ENCODE data around the gene CDK16.

The CDK16 gene

DNA sequence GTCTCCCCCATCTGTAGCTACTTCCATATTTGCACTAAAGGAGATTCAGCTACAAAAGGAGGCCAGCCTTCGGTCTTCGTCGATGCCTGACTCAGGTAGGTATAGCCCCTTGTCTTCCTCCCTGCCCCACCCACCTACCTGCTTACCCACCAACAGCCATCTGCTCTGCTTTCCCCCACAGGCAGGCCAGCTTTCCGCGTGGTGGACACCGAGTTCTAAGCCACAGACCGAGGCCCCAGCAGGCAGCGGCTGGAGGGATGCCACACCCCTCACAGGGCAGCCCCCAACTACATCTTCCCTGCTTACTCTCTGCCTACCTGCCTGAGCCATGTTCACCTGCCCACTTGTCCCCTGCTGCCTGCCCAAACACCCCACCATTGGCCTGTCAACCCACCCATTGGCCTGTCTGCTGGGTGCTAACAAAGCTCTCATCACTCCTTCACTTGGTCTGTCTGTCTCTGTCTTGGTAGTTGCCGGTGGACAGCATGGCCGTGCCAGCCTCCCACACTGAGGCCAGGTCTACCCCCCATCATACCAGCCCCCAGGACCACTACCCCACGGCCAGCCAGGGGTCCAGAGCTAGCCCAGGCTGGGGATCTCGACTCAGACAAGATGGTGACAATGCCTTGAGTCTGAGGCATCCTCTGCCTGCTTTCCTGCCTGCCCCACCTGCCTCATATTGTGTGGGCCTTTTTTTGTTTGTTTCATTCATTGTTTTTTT lies 10.2 kb downstream of the CDK16 start:
- DNase-seq, result no peak

DNA sequence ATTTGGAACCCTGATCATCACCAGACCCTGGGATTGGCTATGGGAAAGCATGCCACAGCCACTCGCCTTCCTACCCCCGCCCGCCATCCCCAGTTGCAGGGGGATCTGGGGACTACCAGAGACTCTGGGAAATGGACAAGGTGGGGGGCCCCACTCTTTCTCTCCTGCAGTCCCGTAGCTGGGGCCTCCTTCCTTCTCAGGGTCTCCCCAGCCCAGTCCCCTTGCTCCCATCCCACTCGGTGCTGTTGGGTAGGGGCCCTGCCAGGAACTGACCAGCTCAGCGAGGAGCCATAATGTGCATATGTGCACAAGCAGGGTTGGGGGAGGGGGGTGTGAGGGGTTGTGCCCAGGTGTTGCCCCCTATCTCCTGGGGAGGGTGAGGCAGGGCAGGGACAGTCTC lies 10.9 kb downstream of the CDK16 start:
- DNase-seq, result no peak

DNA sequence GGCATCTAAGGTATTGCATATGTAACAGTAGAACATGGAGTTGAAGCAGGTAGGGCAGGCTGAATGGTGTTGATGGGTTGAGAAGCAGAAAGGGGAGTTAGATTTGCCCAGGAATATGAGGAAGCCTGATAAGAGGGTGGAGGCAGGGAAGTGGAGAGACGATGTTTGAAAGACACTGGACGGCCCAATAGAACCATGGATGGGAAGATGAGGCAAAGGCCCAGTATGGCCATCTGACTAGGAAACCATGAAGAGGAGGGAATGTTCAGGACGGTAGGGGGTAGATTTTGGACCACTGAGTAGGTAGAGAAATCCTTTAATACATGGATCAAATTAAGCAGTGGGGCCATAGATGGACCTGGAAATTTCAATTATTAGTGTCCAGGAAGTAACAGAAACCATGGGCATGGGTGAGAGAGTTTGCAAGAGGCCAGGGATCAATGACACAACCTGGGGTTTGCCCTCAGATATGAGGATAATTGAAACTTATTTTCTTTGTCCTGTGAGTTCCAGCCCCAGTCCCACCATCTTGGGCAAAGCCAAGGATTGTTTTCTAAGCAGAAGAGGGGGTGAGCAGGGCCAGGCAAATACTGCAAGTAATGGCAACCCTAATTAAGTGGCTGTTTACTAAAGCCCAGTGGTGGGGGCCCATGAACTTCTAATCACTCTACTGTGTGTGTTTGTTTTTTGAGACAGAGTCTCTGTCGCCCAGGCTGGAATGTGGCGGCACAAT lies 11.8 kb downstream of the CDK16 start:
- DNase-seq, result no peak

GRCh38 chrX:47231167-47231566 lies 12.7 kb downstream of the CDK16 start:
- no peak for DNase-seq

DNA sequence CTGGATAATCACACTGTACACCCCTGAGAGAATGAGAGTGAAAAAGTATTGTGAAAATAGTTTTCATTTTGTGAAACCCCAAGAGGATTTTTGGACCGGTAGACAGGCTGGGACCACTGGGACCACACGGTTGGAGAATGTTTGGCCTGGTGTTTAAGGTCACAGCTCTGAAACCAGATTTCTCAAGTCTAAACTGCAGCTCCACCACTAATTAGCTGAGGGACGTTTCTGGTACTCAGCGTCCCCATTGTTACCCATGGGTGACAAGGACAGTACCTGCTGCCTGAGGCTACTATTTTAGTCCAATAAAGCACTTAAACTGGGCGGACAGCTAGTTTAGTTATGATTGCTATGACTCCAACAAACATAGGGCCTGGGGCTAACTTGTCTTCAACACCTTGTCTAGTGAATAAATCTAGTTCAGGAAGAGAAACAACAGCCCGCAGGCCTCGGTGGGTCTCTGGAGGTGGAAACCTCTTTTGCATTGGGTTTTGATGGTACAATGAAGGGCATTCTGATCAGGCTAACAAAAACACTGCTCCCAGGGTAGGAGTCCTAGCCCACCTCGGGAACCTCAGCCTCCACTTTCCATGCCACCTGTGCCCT lies 13.8 kb downstream of the CDK16 start:
- no peak for DNase-seq

GRCh38 chrX:47232803-47233332 lies 14.4 kb downstream of the CDK16 start, which contains the start of gene USP11:
USP11 (plus strand) TSS chrX:47233009; CDS start chrX:47233044, 35 bp downstream.
- peak; percentile 48 for DNase-seq

DNA sequence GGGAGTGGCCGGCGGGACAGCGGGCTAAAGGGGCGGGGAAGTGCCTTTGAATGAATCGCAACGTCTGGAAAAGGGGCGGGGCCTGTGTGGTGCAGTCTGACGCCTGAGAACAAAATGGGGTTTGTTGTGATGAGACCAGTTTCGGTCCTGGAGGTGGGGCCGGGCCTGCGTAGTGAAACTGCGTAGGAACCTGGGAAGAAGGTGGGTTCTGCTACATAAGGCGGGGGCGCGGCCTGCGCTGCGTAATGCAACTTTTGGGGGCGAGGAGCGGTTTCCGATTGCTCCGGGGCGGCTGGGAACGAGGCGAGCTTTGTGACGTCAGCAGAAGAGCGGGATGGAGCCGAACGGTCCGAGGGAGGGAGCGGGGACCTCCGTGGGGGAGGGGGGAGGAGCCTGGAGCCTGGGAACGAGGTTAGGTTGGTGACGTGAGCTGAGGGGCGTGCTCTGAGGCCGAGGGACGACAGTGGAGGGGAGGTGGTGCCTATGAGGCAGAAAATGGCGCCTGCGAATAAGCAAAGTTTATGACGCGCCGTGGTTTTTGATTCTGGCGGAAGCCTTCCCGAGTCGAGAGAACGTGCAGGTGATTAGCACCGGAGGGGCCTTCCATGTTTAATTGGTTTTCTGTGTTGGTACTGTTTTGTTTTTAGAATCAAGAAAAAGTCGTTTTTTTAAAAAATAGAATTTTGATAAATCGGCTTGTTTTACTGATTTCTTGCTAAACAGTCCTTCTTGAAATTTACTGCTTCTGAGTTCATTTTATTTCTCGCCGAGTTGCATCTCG lies 15.0 kb downstream of the CDK16 start:
- DNase-seq, result peak; percentile 85

GRCh38 chrX:47234583-47234982 lies 16.1 kb downstream of the CDK16 start:
- no peak for DNase-seq

DNA sequence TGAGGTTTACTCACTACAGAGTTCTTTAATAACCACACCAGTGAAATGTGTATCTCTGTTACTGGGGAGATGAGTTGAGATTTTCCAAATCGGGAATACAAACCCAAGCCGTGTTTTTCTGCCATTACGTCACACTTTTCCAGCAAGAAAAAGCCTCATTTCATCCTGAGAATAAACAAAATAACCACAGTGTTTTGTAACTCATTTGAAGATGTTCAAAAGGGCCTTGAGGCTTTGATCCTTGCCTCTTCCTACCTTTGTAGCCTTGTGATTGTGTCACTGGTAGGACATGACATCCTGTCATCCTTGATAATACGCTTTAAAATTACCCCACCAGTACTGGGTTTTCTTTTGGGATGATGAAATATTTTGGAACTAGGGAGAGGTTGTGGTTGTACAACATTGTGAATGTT lies 17.2 kb downstream of the CDK16 start:
- no peak for DNase-seq

- no peak for DNase-seq
Measured at GRCh38 chrX:47239199-47239598, 20.7 kb downstream of the CDK16 start.

- no peak for DNase-seq
Measured at GRCh38 chrX:47239898-47240545, 21.5 kb downstream of the CDK16 start.

DNA sequence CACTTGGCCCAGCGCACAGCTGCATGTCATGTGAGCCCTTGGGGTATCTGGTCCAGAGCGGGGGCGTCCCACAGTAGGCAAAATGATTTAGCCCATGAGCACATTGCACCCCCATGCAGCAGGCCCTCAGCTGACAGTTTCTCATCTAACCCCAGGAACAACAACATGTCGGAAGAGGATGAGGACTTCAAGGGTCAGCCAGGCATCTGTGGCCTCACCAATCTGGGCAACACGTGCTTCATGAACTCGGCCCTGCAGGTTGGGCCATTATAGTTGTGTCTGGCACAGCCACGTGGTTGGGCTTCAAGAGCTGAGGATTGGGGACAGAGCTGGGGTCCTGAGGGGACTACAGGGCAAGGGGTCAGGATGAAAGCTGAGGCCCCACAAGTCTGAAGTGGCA lies 22.1 kb downstream of the CDK16 start:
- DNase-seq, result no peak

GRCh38 chrX:47241201-47242011 lies 22.9 kb downstream of the CDK16 start:
- no peak for DNase-seq

DNA sequence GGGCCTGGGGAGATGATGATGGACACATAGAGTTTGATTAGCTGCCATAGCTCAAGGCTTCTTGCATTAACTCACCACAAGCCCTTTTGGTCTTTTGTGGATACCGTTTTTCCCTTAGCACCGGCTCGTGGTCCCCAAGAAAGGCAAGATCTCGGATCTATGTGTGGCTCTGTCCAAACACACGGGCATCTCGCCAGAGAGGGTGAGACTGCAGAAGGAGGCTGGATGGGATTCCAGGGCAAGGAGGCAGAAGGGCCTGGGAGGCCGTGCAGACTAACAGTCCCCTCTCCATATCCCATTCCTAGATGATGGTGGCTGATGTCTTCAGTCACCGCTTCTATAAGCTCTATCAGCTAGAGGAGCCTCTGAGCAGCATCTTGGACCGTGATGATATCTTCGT lies 23.8 kb downstream of the CDK16 start:
- DNase-seq, result no peak

- no peak for DNase-seq
Measured at GRCh38 chrX:47243351-47243750, 24.9 kb downstream of the CDK16 start.

GRCh38 chrX:47244676-47245075 lies 26.2 kb downstream of the CDK16 start:
- no peak for DNase-seq

DNA sequence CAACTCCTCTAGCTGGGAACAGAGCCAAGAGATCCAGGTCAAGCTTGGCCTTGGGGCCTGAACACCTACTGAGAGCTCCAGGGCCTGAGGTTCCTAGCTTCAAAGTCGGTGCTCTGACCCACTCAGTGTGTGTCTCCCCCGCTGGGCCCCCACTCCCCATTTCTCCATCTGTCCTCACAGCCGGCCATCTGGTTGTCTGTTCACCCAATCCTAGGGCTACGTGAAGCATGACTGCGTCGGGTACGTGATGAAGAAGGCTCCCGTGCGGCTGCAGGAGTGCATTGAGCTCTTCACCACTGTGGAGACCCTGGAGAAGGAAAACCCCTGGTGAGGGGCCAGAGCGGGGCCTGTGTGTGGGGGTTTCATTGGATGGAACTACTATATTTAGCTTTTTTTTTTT lies 26.7 kb downstream of the CDK16 start:
- no peak for DNase-seq

- DNase-seq, result no peak
Measured at GRCh38 chrX:47247206-47247998, 28.9 kb downstream of the CDK16 start.

GRCh38 chrX:47247999-47248320 lies 29.5 kb downstream of the CDK16 start:
- DNase-seq, result no peak

- DNase-seq, result no peak
Measured at GRCh38 chrX:47248576-47248975, 30.1 kb downstream of the CDK16 start.

GRCh38 chrX:47250017-47250347 lies 31.5 kb downstream of the CDK16 start:
- no peak for DNase-seq
